Effector memory CD8-positive, alpha-beta T cell (primary cell): ENCODE measurements around the gene DGLUCY.
"Not testable (repeated sequence)": the region's sequence is repeated elsewhere in the genome, so short reads cannot be mapped to it uniquely, and the experiment has no call there.

Experiments
- ATAC-seq: fragments of 150-1000 bp; cut with Tn5 transposase; replicated peaks from 2 replicates; pipeline ENCODE4 v1.10.0; 2021; ENCODE audit warnings: mild to moderate bottlenecking, moderate library complexity
- DNase-seq, 3 experiments: peaks; one replicate each; pipeline ENCODE4 v3.0.0; 2021
- H3K27ac Mint-ChIP-seq, 2 donors: one replicate each; pipeline ENCODE4 v1.8.0; 2022; ENCODE audit warnings: mild to moderate bottlenecking in 2 of 2, mixed read lengths in 2 of 2, moderate library complexity in 2 of 2
- H3K27me3 Mint-ChIP-seq, 2 donors: one replicate each; pipeline ENCODE4 v1.8.0; 2022; ENCODE audit warnings: mixed read lengths in 2 of 2
- H3K36me3 Mint-ChIP-seq: one replicate; pipeline ENCODE4 v1.8.0; 2022; ENCODE audit warnings: mild to moderate bottlenecking, moderate library complexity, mixed read lengths; ENCODE audit not compliant: insufficient read depth
- H3K4me1 Mint-ChIP-seq, 2 donors: one replicate each; pipeline ENCODE4 v1.8.0; 2022; ENCODE audit warnings: low read depth in 2 of 2, mixed read lengths in 2 of 2
- H3K4me3 Mint-ChIP-seq, 2 donors: one replicate each; pipeline ENCODE4 v1.8.0; 2022; ENCODE audit warnings: mild to moderate bottlenecking in 2 of 2, mixed read lengths in 2 of 2, moderate library complexity in 2 of 2
- H3K9me3 Mint-ChIP-seq, 2 donors: one replicate each; pipeline ENCODE4 v1.8.0; 2022; ENCODE audit warnings: mixed read lengths in 2 of 2

The DGLUCY gene

DNA sequence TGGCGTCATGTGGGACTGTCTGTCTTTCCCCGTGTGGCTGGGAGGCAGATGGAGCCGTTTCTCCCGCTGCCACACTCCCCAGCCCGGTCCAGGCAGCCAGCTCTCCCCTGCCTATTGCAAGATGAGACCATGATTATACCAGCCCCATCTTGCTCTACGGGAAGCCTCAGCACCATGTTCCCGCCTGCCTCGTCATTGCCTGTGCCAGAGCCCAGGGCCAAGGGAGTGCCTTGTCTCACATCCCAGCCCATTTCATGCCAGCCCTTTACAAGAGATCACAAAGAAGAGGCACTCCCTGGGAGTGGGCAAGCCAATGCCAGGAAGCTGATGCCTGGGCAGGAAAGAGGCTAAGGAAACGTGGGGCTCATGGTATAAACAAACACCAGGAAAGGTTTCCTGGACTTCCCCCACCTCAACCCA is 106.7 kb downstream of the DGLUCY start:
- H3K4me1 Mint-ChIP-seq: peaks cover 42 to 44% of the 10 kb centered on the region in 2 donors
- H3K4me3 Mint-ChIP-seq: no peak overlapping the region
- no peak for ATAC-seq

DNA sequence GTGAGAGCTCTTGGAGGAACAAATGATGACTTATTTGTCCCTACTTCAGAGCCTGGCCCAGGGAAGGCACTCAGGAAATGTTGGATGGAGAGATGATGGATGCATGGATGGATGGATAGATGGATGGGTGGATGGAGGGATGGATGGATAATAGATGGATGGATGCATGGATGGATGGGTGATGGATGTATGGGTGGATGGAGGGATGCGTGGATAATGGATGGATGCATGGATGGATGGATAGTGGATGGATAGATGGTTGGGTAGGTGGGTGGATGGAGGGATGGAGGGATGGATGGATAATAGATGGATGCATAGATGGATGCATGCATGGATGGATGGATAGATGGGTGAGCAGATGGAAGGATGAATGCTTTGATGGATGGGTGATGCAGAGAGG is 107.4 kb downstream of the DGLUCY start:
- Mint-ChIP-seq H3K36me3 (peaks cover 33% of the 10 kb centered on the region), H3K27me3 (no peaks in the 10 kb centered on the region), H3K27ac (peak overlapping the region; percentile 64 to 85), H3K9me3 (no peaks in the 10 kb centered on the region), H3K4me3 (no peak overlapping the region), H3K4me1 (peaks cover 47 to 49% of the 10 kb centered on the region in 2 donors)
- DNase-seq: no peak
- no peak for ATAC-seq

More for the DNA sequence above, 106.7 kb downstream of the DGLUCY start:
- no peaks in the 10 kb centered on the region for H3K9me3 Mint-ChIP-seq
- peaks cover 36% of the 10 kb centered on the region for H3K36me3 Mint-ChIP-seq
- no peak for DNase-seq
- H3K27me3 Mint-ChIP-seq: no peaks in the 10 kb centered on the region
- H3K27ac Mint-ChIP-seq: peak overlapping the region; percentile 64 to 65

DNA sequence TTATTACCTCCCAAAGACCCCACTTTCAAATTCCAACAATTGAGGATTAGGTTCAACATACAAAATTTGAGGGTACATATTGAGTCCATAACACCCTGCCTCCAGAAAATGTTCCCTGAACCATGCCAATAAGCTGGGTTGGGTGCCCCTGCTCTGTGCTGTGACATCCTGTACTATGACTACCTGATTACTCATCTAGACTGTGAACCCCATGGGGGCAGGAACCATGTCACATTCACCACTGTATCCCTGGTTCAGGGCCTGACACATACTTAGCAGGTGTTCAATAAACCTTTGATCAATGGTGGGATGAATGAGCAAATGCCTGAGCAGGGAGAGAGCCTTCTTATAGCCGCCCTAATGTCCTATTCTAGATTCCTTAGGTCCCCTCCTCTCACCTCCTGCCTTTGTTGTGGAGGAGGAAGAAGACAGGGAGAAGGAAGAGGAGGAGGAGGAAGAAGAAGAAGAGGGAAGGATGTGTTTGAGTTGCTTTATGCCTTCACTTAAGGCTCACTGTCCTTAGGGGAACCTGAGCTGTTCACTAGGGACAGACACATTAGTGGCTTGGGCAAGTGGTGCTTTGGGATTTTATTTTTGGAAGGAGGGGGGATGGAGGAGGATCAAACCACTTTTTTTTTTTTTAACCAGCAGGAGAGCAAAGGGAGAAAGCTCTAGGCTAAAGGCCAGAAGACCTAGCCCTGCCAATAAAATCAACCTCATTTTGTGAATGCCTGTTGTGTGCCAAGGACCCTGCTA is 109.3 kb downstream of the DGLUCY start:
- Mint-ChIP-seq H3K9me3 (no peaks in the 10 kb centered on the region), H3K4me3 (no peak overlapping the region), H3K27ac (peak overlapping the region; percentile 72 to 85), H3K36me3 (peaks cover 23% of the 10 kb centered on the region), H3K4me1 (peaks cover 66 to 67% of the 10 kb centered on the region in 2 donors), H3K27me3 (no peaks in the 10 kb centered on the region)
- DNase-seq (no peak), ATAC-seq (no peak)

DNA sequence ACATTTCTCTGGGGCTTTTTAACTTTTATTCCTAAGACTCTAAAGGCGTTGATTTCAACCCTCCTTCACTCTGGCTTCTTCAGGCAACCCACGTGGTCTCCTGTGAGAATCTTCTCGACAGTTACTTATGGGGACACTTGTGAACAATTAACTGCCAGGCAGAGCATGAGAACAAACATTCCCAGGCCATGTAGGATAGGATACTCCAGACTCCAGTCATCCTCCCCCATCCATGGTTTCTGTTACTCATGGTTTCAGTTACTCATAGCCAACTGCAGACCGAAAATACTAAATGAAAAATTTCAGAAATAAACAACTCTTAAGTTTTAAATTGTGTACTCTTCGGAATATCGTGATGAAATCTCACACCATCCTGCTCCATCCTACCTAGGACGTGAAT is 111.2 kb downstream of the DGLUCY start:
- Mint-ChIP-seq H3K4me1 (peaks cover 83 to 85% of the 10 kb centered on the region in 2 donors), H3K27ac (peak overlapping the region; percentile 95 to 99), H3K36me3 (peaks cover 31% of the 10 kb centered on the region), H3K4me3 (peak overlapping the region in 1 of 2 donors; percentile 82), H3K9me3 (no peaks in the 10 kb centered on the region), H3K27me3 (no peaks in the 10 kb centered on the region)
- DNase-seq (no peak), ATAC-seq (no peak)

DNA sequence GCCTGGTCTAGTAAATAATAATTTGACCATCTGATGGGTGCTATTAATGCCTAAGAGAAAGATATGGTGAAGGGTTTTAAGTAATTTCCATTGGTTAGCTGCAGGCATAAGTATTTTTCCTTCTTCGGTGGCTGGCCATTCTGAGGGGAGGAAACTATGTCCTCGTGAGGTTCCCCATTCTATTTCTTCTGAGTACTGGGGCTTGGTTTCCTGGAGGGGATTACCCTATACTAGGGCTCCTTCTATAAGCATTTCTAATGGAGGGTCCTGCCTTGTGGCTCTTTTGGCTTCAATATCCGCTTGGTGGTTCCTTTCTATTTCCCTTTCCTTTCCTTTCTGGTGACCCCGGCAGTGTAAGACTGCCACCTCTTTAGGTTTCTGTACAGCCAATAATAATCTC is 112.5 kb downstream of the DGLUCY start:
- Mint-ChIP-seq H3K4me3 (peak overlapping the region; percentile 77 to 82), H3K4me1 (peaks cover 84 to 93% of the 10 kb centered on the region in 2 donors), H3K27ac (peak overlapping the region; percentile 95 to 99), H3K36me3 (peaks cover 31% of the 10 kb centered on the region)
- H3K27me3 Mint-ChIP-seq, H3K9me3 Mint-ChIP-seq, DNase-seq, ATAC-seq: not testable (repeated sequence)

DNA sequence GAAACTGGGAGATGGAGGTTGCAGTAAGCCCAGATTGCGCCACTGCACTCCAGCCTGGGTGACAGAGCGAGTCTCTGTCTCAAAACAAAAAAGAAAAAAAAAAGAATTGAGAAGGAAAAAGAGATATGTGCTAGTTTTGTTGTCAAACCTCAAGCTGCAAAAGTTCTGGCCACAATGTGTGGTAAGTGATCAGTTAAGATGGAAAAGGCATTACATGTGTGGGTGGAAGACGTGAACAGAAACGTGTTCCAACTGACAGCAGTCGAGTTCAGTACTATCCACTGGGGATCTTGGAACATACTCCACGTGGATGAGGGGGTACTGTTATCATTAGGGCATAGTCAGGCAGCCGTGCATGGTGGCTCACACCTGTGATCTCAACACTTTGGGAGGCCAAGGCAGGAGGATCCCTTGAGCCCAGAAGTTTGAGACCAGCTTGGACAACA is 113.3 kb downstream of the DGLUCY start:
- Mint-ChIP-seq H3K27ac (peak overlapping the region; percentile 95 to 99), H3K4me3 (peak overlapping the region; percentile 77 to 82), H3K9me3 (no peaks in the 10 kb centered on the region), H3K36me3 (peaks cover 34% of the 10 kb centered on the region), H3K4me1 (peaks cover 85 to 92% of the 10 kb centered on the region in 2 donors), H3K27me3 (no peaks in the 10 kb centered on the region)
- ATAC-seq (peak; percentile 6), DNase-seq (peak in 1 of 3 experiments; percentile 28)

DNA sequence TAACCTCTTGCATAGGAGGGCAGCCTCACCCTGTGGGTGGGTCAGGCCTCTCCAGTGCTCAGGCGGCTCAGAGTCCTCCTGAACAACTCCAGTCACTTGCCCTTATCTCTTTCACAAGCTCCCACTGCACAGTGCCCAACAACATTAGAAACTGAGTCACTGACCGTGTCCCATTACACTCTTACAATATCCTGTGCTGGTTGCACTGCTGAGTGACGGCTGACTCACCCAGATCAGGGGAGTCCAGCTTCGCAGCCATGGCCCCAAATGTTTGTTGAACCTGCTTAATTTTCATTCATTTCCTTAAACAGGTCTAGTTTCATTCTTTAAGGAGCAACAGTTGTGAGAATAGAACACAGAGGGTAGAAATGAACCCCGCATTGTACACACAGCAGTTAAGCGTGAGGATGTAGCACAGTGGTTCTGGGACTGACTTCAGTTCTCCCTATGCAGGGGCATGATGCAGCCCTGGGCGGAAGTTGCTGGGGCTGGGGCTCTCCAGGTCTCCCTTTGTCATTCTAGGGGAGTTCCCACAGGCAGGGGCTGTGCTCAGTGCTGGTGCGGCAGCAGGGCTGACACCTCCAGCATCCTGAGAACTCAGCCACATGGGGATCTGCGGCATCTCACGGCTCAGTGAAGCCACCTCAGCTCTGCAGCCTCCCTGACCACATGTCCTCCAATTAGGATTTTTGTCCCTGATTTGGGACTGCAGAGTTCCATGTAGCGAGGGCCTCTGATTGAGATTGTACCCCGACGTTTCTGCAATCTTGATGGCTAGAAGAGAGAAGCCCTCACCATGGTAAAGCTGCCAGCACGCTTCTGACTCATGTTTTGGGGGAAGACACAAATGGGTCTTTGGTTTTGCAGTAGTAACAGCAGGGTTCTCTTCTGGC is 114.5 kb downstream of the DGLUCY start:
- peak; percentile 77 for ATAC-seq
- no peaks in the 10 kb centered on the region for H3K9me3 Mint-ChIP-seq
- H3K4me1 Mint-ChIP-seq: peaks cover 81 to 88% of the 10 kb centered on the region in 2 donors
- H3K4me3 Mint-ChIP-seq: peak overlapping the region; percentile 77 to 82
- peak; percentile 78 to 81 (median 80) for DNase-seq
- no peaks in the 10 kb centered on the region for H3K27me3 Mint-ChIP-seq
- peaks cover 31% of the 10 kb centered on the region for H3K36me3 Mint-ChIP-seq
- peak overlapping the region; percentile 95 to 99 for H3K27ac Mint-ChIP-seq

DNA sequence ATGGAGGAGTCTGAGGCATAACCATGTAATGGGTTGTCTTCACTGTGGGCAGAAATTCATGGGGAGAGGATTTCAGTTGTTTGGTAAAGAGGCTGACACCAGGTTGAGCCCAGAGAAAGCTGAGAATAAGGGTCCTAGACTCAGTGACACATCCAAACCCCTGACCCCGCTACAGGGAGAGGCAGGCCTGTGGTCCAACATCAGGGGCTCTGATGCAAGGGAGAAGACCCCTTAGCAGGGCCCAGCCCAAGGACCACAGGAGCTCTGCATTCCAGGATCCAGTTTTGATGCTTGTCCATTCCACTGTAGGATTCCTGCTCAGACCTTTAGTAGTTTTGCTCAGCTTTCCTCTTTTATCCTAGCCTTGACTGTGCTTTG is 115.1 kb downstream of the DGLUCY start:
- peaks cover 80 to 82% of the 10 kb centered on the region in 2 donors for H3K4me1 Mint-ChIP-seq
- peak overlapping the region; percentile 77 to 82 for H3K4me3 Mint-ChIP-seq
- peak overlapping the region; percentile 95 to 99 for H3K27ac Mint-ChIP-seq
- DNase-seq (no peak), ATAC-seq (no peak)
- no peaks in the 10 kb centered on the region for H3K9me3 Mint-ChIP-seq
- no peaks in the 10 kb centered on the region for H3K27me3 Mint-ChIP-seq
- peaks cover 30% of the 10 kb centered on the region for H3K36me3 Mint-ChIP-seq

DNA sequence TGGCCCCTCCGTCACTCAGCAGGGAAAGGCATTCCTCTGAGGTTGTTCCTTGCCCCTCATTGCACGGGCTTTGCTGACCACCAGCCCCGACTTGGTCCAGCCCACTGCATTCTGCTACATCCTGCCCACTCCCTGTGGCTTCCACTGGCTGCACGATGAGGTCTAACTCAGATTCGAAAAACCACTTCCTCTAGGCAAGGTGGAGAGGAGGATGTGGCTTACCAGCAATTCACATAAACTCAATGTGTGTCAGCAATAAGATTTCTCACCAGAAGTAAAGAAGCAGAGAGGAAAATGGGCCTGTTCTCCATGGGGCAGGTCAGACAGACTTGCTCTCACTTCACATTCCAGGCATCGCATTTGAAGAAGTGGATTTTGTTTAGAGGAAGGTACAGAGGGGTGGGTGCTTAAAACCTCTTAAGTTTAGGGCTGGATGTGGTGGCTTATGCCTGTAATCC is 115.9 kb downstream of the DGLUCY start:
- H3K9me3 Mint-ChIP-seq: no peaks in the 10 kb centered on the region
- H3K4me1 Mint-ChIP-seq: peaks cover 84 to 87% of the 10 kb centered on the region in 2 donors
- H3K36me3 Mint-ChIP-seq: peaks cover 34% of the 10 kb centered on the region
- DNase-seq (peak; percentile 65 to 73 (median 71)), ATAC-seq (peak; percentile 62)
- H3K27ac Mint-ChIP-seq: peak overlapping the region; percentile 95 to 99
- H3K27me3 Mint-ChIP-seq: no peaks in the 10 kb centered on the region
- H3K4me3 Mint-ChIP-seq: peak overlapping the region; percentile 77 to 82

DNA sequence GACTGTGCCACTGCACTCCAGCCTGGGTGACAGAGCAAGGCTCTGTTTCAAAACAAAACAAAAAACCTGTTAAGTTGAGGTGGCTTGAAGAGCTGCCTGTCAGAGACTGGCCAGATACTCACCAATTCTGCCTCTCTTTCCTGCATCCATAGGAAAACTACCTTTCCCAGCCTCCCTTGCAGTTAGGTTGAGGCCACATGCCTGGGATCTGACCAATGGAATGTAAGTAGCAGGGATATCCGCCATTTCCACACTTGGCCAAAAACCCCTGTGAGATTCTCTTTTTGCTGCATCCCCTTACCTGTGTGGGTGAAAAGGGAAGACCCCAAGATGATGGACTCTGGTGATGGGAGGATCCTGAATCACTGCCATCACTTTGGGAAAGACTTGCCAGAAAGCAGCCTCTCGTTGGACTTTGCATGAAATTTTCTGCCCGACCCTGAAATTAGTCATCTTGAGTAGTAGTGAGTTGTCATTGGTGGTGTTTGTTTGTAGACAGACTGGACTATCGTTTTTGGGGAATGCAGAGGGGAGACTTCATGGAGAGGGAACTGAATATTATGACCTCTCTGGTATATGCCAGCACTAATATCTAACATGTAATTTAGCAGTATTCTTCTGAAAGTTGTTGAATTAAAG is 116.6 kb downstream of the DGLUCY start:
- Mint-ChIP-seq H3K36me3 (peaks cover 37% of the 10 kb centered on the region), H3K27me3 (no peaks in the 10 kb centered on the region), H3K4me1 (peaks cover 80% of the 10 kb centered on the region in 2 donors), H3K9me3 (no peaks in the 10 kb centered on the region), H3K4me3 (peak overlapping the region; percentile 77 to 82), H3K27ac (peak overlapping the region; percentile 95 to 99)
- no peak for DNase-seq
- ATAC-seq: peak; percentile 14

DNA sequence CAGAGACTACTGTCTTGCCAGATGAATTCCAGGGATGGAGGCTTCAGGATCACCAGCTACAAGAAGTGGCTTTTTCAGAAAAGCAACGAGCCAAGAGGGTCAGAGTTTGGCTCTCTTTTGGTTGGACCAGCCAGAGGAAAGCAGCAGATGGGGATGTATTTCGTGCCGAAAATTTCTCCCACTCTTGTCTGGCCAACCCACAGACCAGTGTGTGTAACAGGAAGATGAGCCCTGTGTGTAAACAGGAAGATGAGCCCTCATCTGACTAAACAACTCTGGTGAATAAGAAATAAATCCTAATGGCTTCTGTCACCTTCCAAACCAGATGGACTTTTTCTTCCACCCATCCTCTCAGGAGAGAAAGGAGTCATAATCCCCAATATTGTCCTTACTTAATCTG is 117.6 kb downstream of the DGLUCY start:
- no peaks in the 10 kb centered on the region for H3K27me3 Mint-ChIP-seq
- H3K4me3 Mint-ChIP-seq: peak overlapping the region; percentile 77 to 82
- peaks cover 37% of the 10 kb centered on the region for H3K36me3 Mint-ChIP-seq
- no peaks in the 10 kb centered on the region for H3K9me3 Mint-ChIP-seq
- peaks cover 70 to 78% of the 10 kb centered on the region in 2 donors for H3K4me1 Mint-ChIP-seq
- H3K27ac Mint-ChIP-seq: peak overlapping the region; percentile 95 to 99
- ATAC-seq (no peak), DNase-seq (no peak)

DNA sequence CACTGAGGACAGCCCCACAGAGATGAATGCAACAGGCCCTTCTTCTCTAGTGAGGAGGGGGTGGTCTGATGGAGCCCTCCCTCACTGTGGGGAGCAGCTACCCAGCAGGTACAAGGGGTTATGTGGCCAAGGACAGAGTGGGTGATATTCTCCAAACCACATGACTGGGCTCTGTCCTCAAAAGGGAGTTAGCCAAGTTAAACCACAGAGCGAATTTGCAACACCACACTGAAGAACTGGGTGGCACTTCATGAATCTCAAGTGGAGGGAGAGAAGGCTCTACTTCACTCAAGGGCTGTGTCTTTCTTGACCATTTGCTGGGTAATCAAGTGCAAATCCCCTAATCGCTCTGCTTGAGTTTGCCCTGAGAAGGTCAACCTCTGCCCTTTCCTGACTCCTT is 118.2 kb downstream of the DGLUCY start:
- Mint-ChIP-seq H3K4me3 (peak overlapping the region; percentile 77 to 82), H3K27me3 (no peaks in the 10 kb centered on the region), H3K27ac (peak overlapping the region; percentile 95 to 99), H3K4me1 (peaks cover 64 to 74% of the 10 kb centered on the region in 2 donors), H3K36me3 (peaks cover 39% of the 10 kb centered on the region), H3K9me3 (no peaks in the 10 kb centered on the region)
- ATAC-seq (no peak), DNase-seq (no peak)

DNA sequence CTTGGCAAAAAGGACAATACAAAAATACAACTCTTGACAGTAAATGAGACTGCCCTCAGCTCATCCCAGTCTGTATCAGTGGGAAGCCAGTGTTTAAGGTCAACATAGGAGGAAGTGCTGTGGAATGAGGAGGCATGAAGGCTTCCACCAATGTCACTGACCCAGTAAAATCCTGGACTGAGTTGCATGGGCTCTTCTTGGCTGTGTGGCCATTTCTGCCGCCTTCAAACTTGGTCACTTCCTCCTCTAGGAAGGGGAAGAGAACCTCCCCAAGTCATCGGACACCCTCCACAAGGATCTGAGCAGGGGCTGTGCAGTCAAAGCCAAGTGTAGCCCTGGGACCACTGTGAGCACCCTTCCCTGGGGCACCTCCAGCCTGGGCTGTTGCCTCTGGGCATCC is 118.7 kb downstream of the DGLUCY start:
- Mint-ChIP-seq H3K4me3 (peak overlapping the region; percentile 77 to 82), H3K36me3 (peaks cover 42% of the 10 kb centered on the region), H3K27ac (peak overlapping the region; percentile 95 to 99), H3K9me3 (no peaks in the 10 kb centered on the region), H3K27me3 (no peaks in the 10 kb centered on the region), H3K4me1 (peaks cover 63 to 70% of the 10 kb centered on the region in 2 donors)
- ATAC-seq (no peak), DNase-seq (no peak)
